ENCODE data around the gene TOLLIP.

GRCh38 chr11:1344056-1344635 is 34.7 kb upstream of the TOLLIP start:
- no peak for TF ChIP-seq POLR2AphosphoS5 (IDR thresholded peaks at IDR 0.05; ENCODE audit: low read depth, low read length)
- TF ChIP-seq TAF1 (IDR thresholded peaks at IDR 0.05; ENCODE audit: borderline replicate concordance, low read depth, low read length) = no peak
